GM19455 (cell line): ENCODE data around the gene MFSD12.

Experiments
- ATAC-seq: cut with Tn5 transposase; IDR thresholded peaks from one replicate; pipeline ENCODE4 v1.9.1; 2021; ENCODE audit not compliant: unreplicated experiment

Gene MFSD12

GRCh38 chr19:3556978-3557460 is 367 bp downstream of the MFSD12 start:
- peak; percentile 35 for ATAC-seq

- ATAC-seq: no peak
Measured at GRCh38 chr19:3556423-3556977, 886 bp downstream of the MFSD12 start.

GRCh38 chr19:3555653-3556422 is 1.5 kb downstream of the MFSD12 start:
- ATAC-seq: no peak

- ATAC-seq: no peak
Measured at GRCh38 chr19:3554254-3555083, 2.9 kb downstream of the MFSD12 start.

- ATAC-seq: no peak
Measured at GRCh38 chr19:3551792-3552095, 5.6 kb downstream of the MFSD12 start.

GRCh38 chr19:3550947-3551791 is 6.2 kb downstream of the MFSD12 start:
- ATAC-seq: no peak

- ATAC-seq: no peak
Measured at GRCh38 chr19:3549816-3550215, 7.6 kb downstream of the MFSD12 start.

- ATAC-seq: no peak
Measured at GRCh38 chr19:3548606-3549005, 8.8 kb downstream of the MFSD12 start.

- ATAC-seq: no peak
Measured at GRCh38 chr19:3547767-3548282, 9.6 kb downstream of the MFSD12 start.

- ATAC-seq: no peak
Measured at GRCh38 chr19:3547301-3547731, 10.1 kb downstream of the MFSD12 start.

- no peak for ATAC-seq
Measured at GRCh38 chr19:3546119-3546518, 11.3 kb downstream of the MFSD12 start.

- no peak for ATAC-seq
Measured at GRCh38 chr19:3545669-3546034, 11.7 kb downstream of the MFSD12 start.

GRCh38 chr19:3544742-3545668 is 12.4 kb downstream of the MFSD12 start:
- ATAC-seq: no peak

- ATAC-seq: no peak
Measured at GRCh38 chr19:3544058-3544376, 13.4 kb downstream of the MFSD12 start.

- ATAC-seq: no peak
Measured at GRCh38 chr19:3543150-3544057, 14.0 kb downstream of the MFSD12 start.

- no peak for ATAC-seq
Measured at GRCh38 chr19:3539756-3540118, 17.6 kb downstream of the MFSD12 start.

- ATAC-seq: no peak
Measured at GRCh38 chr19:3538965-3539755, 18.2 kb downstream of the MFSD12 start, which contains the start of gene TEKTIP1. Gene TEKTIP1, plus strand, starts transcription at chr19:3539174. Its CDS starts 4 bp downstream, at chr19:3539178.
